Tibial nerve (tissue), 3 donors: Measurements from ENCODE around the gene GDPD5.

Source experiments
- POLR2A ChIP-seq, 2 donors: fragments of 450-650 bp; IDR thresholded peaks; one replicate each; pipeline ENCODE4 v1.6.1; 2017; ENCODE audit warnings: antibody characterized with exemption in 2 of 2, mild to moderate bottlenecking in 2 of 2, moderate library complexity in 2 of 2
- TF ChIP-seq, protein P1 (sequence below), 5 experiments: fragments of 200-600 bp in 3 of 5; fragments of 450-650 bp in 2 of 5; sonication (generic) in 3 of 5; IDR thresholded peaks; one replicate each; pipeline ENCODE4 v1.5.1; 2016 to 2019; ENCODE audit warnings: antibody characterized with exemption in 5 of 5, mild to moderate bottlenecking in 3 of 5, moderate library complexity in 2 of 5

GRCh38 chr11:75423721-75424120 is 102.0 kb downstream of the GDPD5 start:
- TF ChIP-seq, protein P1, sequence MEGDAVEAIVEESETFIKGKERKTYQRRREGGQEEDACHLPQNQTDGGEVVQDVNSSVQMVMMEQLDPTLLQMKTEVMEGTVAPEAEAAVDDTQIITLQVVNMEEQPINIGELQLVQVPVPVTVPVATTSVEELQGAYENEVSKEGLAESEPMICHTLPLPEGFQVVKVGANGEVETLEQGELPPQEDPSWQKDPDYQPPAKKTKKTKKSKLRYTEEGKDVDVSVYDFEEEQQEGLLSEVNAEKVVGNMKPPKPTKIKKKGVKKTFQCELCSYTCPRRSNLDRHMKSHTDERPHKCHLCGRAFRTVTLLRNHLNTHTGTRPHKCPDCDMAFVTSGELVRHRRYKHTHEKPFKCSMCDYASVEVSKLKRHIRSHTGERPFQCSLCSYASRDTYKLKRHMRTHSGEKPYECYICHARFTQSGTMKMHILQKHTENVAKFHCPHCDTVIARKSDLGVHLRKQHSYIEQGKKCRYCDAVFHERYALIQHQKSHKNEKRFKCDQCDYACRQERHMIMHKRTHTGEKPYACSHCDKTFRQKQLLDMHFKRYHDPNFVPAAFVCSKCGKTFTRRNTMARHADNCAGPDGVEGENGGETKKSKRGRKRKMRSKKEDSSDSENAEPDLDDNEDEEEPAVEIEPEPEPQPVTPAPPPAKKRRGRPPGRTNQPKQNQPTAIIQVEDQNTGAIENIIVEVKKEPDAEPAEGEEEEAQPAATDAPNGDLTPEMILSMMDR (IDR thresholded peaks at IDR 0.05): no peak
- no peak for TF ChIP-seq POLR2A (IDR thresholded peaks at IDR 0.05)
